ENCODE data around the gene PTBP3.
"Not testable (repeated sequence)": the region's sequence is repeated elsewhere in the genome, so short reads cannot be mapped to it uniquely, and the experiment has no call there.

Gene PTBP3

GRCh38 chr9:112190320-112190719 lies 143.1 kb downstream of the PTBP3 start:
- DNase-seq: not testable (repeated sequence)

- no peak for DNase-seq
Observed at GRCh38 chr9:112188884-112189283, 144.5 kb downstream of the PTBP3 start.

DNA sequence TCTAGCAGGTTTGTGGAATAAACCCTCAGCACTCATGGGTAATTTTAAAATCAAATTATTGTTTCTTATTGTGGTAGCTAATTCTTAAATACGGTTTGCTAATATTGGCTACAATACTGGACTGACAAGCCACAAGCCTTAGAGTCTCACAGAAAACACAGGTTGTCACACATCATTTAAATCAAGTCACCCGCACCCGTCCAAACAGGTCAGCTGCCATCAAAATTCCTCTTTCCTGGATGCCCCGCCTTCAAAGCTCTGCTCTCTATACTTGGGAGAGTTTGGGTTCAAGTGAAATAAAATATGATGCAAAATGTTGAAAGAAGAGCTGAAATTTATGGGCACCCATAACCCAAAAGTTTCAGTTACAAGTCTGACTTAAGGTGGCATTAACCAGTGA lies 146.0 kb downstream of the PTBP3 start:
- no peak for DNase-seq

DNA sequence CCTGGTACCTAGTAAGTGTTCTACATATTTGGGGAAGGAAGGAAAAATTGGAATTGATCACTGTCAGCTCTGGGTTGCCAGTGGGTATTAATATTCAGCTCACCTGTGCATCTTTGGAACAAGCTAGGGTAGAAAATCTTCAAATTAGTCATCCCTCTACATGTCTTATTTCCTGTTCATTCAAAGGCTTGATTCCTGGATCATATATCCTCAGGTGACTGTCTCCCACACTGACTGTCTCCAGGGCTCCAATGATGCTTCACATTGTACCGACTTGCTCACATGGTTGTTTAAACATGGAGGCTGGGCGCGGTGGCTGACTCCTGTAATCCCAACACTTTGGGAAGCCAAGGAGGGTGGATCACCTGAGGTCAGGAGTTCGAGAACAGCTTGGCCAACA lies 146.7 kb downstream of the PTBP3 start:
- no peak for DNase-seq

- no peak for DNase-seq
Observed at GRCh38 chr9:112184946-112185345, 148.5 kb downstream of the PTBP3 start.

- DNase-seq: no peak
Observed at GRCh38 chr9:112184221-112184620, 149.2 kb downstream of the PTBP3 start.

DNA sequence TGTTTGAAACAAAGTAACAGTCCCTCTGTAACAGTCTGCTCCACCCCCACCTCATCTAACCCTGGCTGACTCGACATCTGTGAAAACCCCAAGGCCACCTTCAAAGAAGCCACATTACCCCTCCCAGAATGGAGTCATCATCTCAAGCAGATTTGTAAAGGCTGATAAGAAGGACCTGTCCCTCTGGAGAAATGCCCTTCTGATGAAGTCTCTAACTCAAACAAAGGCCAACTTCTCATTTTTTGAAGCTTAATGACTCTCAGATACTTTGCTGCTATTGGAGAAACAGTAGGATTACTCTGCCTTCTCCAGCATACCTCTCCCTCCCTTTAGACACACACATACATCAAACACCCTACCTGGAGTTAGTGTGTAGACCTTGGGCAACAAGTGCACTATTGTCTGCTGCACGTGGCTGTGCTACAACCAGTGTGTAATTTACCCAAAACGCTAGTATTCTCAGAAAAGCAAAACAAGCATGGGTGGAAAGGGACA lies 153.0 kb downstream of the PTBP3 start:
- peak; percentile 54 for DNase-seq

DNA sequence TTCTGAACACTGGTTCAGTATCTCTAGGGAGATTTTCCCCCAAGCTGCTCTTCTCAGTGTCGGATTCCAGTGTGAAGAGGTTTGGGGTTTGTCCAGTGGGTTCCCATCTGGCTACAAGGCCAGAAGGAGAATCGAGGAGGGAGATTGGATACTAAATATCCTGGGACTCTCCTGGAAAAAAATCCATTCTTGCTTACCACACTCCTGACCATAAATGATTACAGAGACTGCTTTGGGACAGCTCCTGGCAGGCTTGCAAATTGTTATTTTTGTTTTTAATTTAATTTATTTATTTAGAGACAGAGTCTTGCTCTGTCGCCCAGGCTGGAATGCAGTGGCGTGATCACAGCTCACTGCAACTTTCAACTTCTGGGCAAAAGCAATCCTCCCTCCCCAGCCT lies 153.6 kb downstream of the PTBP3 start:
- DNase-seq: no peak

DNA sequence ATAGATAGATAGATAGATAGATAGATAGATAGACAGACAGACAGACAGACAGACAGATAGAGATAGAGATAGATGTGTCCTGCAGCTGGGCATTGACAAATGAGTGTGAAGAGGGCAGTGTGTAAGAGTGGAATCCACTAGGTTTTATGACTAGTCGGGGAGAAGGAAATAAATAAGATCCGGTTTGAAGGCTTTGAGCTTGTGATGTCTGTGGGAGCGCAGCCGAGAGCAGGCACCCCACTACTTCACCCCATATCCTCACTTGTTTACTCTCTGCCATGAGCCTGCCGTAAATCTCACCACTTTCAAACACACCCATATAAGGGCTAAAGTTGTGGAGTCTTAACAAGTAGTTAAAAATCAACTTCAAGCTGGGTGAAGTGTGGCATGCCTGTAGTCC lies 156.9 kb downstream of the PTBP3 start:
- DNase-seq: peak; percentile 23

GRCh38 chr9:112175796-112176315 lies 157.6 kb downstream of the PTBP3 start:
- no peak for DNase-seq

GRCh38 chr9:112174965-112175795 lies 158.2 kb downstream of the PTBP3 start, which contains the start of gene SUSD1:
Gene SUSD1, minus strand, starts transcription at chr9:112175297. Its CDS starts 62 bp downstream, at chr9:112175235.
- DNase-seq: peak; percentile 34

DNA sequence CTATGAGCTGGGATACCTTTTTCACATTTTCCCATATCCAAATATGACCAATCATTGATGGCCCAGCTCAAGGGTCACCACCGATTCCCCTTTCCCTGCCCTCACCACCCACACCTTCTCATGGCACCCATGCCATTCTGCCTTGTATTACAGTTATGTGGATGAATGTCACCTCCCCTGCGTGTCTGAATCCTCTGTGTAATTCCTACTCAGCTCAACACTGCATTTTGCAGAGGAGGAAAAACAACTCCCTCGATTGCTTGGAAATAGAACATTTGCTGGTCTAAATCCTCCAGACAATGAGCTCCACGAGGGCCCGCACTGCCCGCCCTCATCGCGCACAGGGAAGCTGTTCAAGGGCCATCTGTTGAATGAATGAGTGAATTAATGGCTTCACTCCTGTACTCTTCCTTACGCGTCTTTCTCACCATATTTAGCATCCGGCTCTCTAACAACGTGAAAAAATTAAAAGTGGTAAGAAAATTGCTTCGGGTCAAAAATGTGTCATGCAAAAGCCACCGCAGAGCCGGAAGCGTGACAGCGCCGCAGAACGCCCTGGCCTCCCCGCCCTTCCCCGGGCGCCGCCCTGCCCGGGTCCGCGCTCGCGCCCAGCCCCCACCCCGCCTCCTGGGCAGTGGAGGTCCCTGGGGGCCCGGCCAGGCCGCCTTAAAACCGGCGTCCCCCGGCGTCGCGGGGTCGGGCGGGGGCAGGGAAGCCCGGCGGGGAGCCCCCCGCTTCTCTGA lies 159.0 kb downstream of the PTBP3 start:
- peak; percentile 76 for DNase-seq

DNA sequence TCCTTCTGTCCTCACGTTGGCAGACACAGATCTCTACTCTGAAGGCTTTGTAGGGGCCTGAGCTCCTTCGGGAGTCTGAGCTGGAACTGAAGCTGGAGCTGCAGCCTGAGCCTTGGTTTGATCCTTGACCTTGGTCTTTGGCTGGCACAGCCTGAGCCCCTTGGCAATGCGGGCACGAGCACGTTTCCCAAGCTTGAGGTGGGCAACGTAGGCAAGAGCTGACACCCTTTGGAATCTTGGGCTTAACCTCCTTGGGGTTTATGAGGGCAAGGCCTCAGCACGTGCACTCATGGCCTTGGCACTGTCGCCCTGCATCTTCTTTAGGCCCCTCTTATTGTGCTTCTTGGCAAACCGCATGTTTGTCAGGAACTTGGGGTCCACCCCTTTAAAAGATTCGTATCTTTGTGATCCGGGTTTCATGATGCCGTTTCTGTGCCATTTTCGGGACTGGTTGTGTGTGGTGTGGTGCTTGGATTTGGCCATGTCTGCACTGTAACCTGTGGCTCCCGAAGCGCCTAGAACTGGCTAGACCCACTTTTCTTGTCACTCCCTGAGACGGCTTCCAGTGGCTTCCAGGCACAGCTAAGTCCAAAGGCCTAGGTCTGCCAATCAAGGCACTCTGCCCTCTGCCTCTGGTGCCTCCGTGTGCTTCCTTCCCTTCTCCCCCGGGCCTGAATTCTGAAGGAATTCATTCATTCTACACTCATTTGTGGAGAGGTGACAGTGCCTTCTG lies 159.8 kb downstream of the PTBP3 start:
- no peak for DNase-seq

DNA sequence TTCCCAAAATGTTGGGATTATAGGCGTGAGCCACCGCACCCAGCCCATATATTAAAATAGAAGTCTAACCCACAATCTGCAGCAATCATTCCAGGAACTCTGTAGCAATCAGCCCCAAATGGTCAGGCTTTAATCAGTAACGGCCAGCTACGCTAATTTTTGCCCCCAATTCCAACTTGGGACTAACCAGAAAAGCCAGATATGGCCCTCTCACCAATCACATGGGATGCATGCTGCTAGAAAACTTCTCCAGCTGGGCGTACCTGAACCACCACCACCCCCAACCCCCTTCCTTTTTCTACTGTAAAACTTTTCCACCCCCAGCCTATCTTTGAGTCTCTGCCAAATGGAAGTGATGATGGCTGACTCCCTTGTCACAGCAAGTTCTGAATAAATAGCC lies 162.5 kb downstream of the PTBP3 start:
- DNase-seq: no peak

DNA sequence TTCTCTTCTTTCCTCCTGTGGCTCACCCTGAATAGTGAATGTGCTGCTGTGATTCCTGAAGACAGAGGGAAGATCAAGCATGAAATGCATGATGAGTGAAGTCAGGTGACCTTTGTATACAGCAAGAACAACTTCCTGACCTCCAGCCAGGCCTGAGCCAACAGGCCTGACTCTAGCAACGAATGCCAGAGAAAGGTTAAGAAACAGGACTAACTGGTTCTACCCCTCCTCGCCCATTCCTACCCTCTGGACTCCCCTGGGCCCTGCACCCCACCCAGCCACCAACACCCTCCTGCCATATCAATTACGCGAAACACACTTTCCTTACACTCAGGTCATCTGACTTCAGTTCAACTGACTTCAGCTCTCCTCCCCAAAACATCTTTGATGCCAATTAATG lies 163.2 kb downstream of the PTBP3 start:
- DNase-seq: no peak

DNA sequence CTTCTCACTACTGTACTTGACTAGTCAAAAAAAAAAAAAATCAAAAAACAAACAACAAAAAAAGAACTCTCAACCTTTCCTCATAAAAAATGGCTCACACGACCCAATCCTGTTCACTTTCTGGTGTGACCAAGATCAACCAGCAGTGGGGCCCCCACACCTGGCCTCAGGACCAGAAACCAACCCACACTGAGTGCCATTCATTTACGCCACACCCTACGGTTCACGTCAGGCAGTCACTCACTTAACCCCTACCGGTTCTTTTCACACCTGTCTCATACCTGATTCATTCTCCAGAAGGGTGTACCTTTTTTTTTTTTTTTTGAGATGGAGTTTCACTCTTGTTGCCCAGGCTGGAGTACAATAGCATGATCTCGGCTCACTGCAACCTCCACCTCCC lies 164.1 kb downstream of the PTBP3 start:
- no peak for DNase-seq

DNA sequence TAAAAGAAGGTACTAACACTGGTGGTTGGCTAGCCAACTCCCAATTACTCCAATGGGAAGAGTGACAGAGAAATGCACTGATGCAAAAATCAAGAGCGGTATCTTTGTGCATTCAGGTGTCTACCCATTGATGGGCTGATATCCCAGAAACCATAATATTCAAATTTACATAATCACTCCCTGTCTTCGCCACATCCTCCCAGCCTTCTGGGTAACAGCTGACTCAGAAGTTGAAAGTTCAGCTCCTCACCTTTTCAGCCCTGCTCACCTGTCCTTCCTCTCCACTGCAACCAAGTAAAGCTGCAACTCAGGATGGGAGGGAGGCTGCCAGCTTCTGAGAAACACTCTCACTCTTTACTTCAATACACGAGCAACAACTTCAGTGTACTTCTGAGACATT lies 165.2 kb downstream of the PTBP3 start:
- no peak for DNase-seq

Measured in activated naive CD4-positive, alpha-beta T cell treated with Interleukin-2 at 50 U/mL for 16 hours (primary cell).